ENCODE data around the gene IGFN1.

The IGFN1 gene

GRCh38 chr1:201190624-201191051 is at the start of gene IGFN1:
Gene IGFN1 (plus strand): TSS chr1:201190824. CDS start chr1:201193294, 2,470 bp downstream.
- DNase-seq (ENCODE audit: low read depth, low spot score), result peak; percentile 27
- Histone ChIP-seq H3K9ac (ENCODE audit: insufficient read length, low read depth) (no peak within 1 kb of the TSS), H3K27me3 (ENCODE audit: insufficient read depth, insufficient read length) (peaks cover 10% of the 10 kb centered on the region), H3K36me3 (ENCODE audit: insufficient read depth, insufficient read length, low read length) (no peaks in the 10 kb centered on the region), H3K9me3 (ENCODE audit: insufficient read depth, low read length) (no peaks in the 10 kb centered on the region), H3K4me3 (ENCODE audit: insufficient read length, low read depth) (no peak within 1 kb of the TSS), H3K4me1 (ENCODE audit: insufficient read depth, insufficient read length) (peaks cover 12% of the 10 kb centered on the region)
- no peak for TF ChIP-seq SUZ12 (IDR thresholded peaks at IDR 0.05; ENCODE audit: extremely low read depth, insufficient read depth, insufficient read length)
- TF ChIP-seq ZNF274 (IDR thresholded peaks at IDR 0.05; ENCODE audit: low read depth, low read length), result no peak
- no peak for TF ChIP-seq YY1 (IDR thresholded peaks at IDR 0.05; ENCODE audit: insufficient read depth, insufficient read length)

DNA sequence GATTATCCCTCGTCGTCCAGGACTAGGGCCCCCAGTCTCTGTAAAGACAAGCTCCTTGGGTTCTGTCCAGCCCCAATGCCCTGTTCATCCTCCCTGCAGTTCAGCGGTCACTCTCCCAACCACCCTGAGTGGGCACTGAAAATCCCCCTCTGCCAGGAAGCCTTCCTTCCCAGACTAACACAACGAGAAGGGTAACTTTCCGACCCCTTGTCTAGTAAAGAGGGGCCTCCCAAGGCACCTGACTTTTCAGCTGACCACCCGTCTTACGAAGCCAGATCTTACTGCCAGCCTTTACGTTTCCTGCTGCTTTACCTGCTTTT is 49.7 kb upstream of the IGFN1 start:
- Histone ChIP-seq H3K4me1 (ENCODE audit: insufficient read depth, insufficient read length) (peaks cover 2% of the 10 kb centered on the region), H3K9me3 (ENCODE audit: insufficient read depth, low read length) (no peaks in the 10 kb centered on the region), H3K27me3 (ENCODE audit: insufficient read depth, insufficient read length) (no peaks in the 10 kb centered on the region), H3K4me3 (ENCODE audit: insufficient read length, low read depth) (no peak overlapping the region), H3K36me3 (ENCODE audit: insufficient read depth, insufficient read length, low read length) (peaks cover 96% of the 10 kb centered on the region), H3K9ac (ENCODE audit: insufficient read length, low read depth) (no peak overlapping the region)
- no peak for DNase-seq (ENCODE audit: low read depth, low spot score)
- no peak for TF ChIP-seq ZNF274 (IDR thresholded peaks at IDR 0.05; ENCODE audit: low read depth, low read length)

- no peak for DNase-seq (ENCODE audit: low read depth, low spot score)
- Histone ChIP-seq H3K36me3 (ENCODE audit: insufficient read depth, insufficient read length, low read length) (peaks cover 96% of the 10 kb centered on the region), H3K27me3 (ENCODE audit: insufficient read depth, insufficient read length) (no peaks in the 10 kb centered on the region), H3K4me1 (ENCODE audit: insufficient read depth, insufficient read length) (peaks cover 2% of the 10 kb centered on the region), H3K4me3 (ENCODE audit: insufficient read length, low read depth) (no peak overlapping the region), H3K9me3 (ENCODE audit: insufficient read depth, low read length) (no peaks in the 10 kb centered on the region), H3K9ac (ENCODE audit: insufficient read length, low read depth) (no peak overlapping the region)
- TF ChIP-seq YY1 (IDR thresholded peaks at IDR 0.05; ENCODE audit: insufficient read depth, insufficient read length), result no peak
- no peak for TF ChIP-seq ZNF274 (IDR thresholded peaks at IDR 0.05; ENCODE audit: low read depth, low read length)
- no peak for TF ChIP-seq SUZ12 (IDR thresholded peaks at IDR 0.05; ENCODE audit: extremely low read depth, insufficient read depth, insufficient read length)
Observed at GRCh38 chr1:201141418-201141817, 49.2 kb upstream of the IGFN1 start.

DNA sequence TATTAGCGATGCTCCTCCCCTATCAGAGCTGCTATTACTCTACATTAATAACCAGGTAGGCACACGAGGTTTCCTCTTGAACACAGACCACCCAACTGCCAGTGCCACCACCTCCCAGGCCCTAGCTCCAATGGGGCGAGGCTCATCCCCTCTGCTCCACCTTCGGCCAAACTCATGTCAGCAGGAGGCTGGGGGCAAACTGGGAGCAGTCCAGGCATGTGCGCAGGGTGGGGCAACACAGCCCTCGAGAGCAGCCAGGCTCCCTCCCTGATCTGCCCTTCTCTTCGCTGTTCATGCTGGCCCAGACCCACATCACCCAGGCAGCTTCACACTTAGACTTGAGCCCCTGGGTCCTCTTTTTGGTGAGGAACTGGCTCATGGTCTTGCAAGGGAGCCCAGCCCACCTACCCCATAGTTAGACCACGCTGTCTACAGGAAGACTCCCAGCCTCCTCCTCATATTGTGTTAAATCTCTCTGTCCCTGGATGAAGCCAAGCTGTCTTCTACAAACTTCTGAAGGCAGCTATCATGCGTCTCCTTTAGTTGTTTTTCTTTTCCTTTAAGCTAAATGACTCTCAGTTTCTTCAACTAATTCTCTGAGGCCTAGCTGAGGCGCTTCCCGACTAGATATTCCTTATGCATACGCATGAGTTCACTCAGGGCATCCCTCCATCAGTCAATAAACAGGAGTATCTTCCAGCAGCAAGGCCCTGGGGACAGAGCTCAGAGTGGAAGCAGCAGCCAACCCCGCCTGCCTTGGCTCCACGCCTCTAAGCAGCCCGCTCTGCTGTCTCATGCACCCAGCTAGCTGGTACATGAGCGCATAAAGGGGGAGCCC is 48.4 kb upstream of the IGFN1 start:
- Histone ChIP-seq H3K36me3 (ENCODE audit: insufficient read depth, insufficient read length, low read length) (peaks cover 97% of the 10 kb centered on the region), H3K9me3 (ENCODE audit: insufficient read depth, low read length) (no peaks in the 10 kb centered on the region), H3K9ac (ENCODE audit: insufficient read length, low read depth) (no peak overlapping the region), H3K27me3 (ENCODE audit: insufficient read depth, insufficient read length) (no peaks in the 10 kb centered on the region), H3K4me1 (ENCODE audit: insufficient read depth, insufficient read length) (no peaks in the 10 kb centered on the region), H3K4me3 (ENCODE audit: insufficient read length, low read depth) (no peak overlapping the region)
- DNase-seq (ENCODE audit: low read depth, low spot score), result no peak
- no peak for TF ChIP-seq SUZ12 (IDR thresholded peaks at IDR 0.05; ENCODE audit: extremely low read depth, insufficient read depth, insufficient read length)
- no peak for TF ChIP-seq YY1 (IDR thresholded peaks at IDR 0.05; ENCODE audit: insufficient read depth, insufficient read length)
- no peak for TF ChIP-seq ZNF274 (IDR thresholded peaks at IDR 0.05; ENCODE audit: low read depth, low read length)

GRCh38 chr1:201142849-201143725 is 47.5 kb upstream of the IGFN1 start:
- Histone ChIP-seq H3K4me1 (ENCODE audit: insufficient read depth, insufficient read length) (no peaks in the 10 kb centered on the region), H3K36me3 (ENCODE audit: insufficient read depth, insufficient read length, low read length) (peaks cover 100% of the 10 kb centered on the region)

GRCh38 chr1:201143726-201144635 is 46.6 kb upstream of the IGFN1 start:
- Histone ChIP-seq H3K27me3 (ENCODE audit: insufficient read depth, insufficient read length) (no peaks in the 10 kb centered on the region), H3K36me3 (ENCODE audit: insufficient read depth, insufficient read length, low read length) (peaks cover 100% of the 10 kb centered on the region), H3K4me1 (ENCODE audit: insufficient read depth, insufficient read length) (no peaks in the 10 kb centered on the region), H3K9me3 (ENCODE audit: insufficient read depth, low read length) (no peaks in the 10 kb centered on the region), H3K9ac (ENCODE audit: insufficient read length, low read depth) (no peak overlapping the region), H3K4me3 (ENCODE audit: insufficient read length, low read depth) (no peak overlapping the region)
- TF ChIP-seq YY1 (IDR thresholded peaks at IDR 0.05; ENCODE audit: insufficient read depth, insufficient read length), result no peak
- no peak for TF ChIP-seq SUZ12 (IDR thresholded peaks at IDR 0.05; ENCODE audit: extremely low read depth, insufficient read depth, insufficient read length)
- TF ChIP-seq ZNF274 (IDR thresholded peaks at IDR 0.05; ENCODE audit: low read depth, low read length), result no peak
- DNase-seq (ENCODE audit: low read depth, low spot score), result no peak

More at GRCh38 chr1:201142849-201143725, 47.5 kb upstream of the IGFN1 start:
- no peak for DNase-seq (ENCODE audit: low read depth, low spot score)
- Histone ChIP-seq H3K4me3 (ENCODE audit: insufficient read length, low read depth) (no peak overlapping the region), H3K9ac (ENCODE audit: insufficient read length, low read depth) (no peak overlapping the region), H3K9me3 (ENCODE audit: insufficient read depth, low read length) (no peaks in the 10 kb centered on the region), H3K27me3 (ENCODE audit: insufficient read depth, insufficient read length) (no peaks in the 10 kb centered on the region)
- TF ChIP-seq ZNF274 (IDR thresholded peaks at IDR 0.05; ENCODE audit: low read depth, low read length) (no peak), YY1 (IDR thresholded peaks at IDR 0.05; ENCODE audit: insufficient read depth, insufficient read length) (no peak), SUZ12 (IDR thresholded peaks at IDR 0.05; ENCODE audit: extremely low read depth, insufficient read depth, insufficient read length) (no peak)
